Midbrain (tissue), 1 donor: ENCODE data around the gene CCDC201.

Source experiments
- DNase-seq: peaks from one replicate; lab custom pipeline; 2025; lab: John Stamatoyannopoulos, UW

Gene CCDC201

GRCh38 chr7:45893374-45893995 lies 20.6 kb upstream of the CCDC201 start:
- DNase-seq, result no peak

- no peak for DNase-seq
Observed at GRCh38 chr7:45892407-45893035, 19.6 kb upstream of the CCDC201 start.

GRCh38 chr7:45891462-45892402 lies 18.9 kb upstream of the CCDC201 start:
- no peak for DNase-seq

- DNase-seq, result peak; percentile 56
Observed at GRCh38 chr7:45890902-45891461, 18.1 kb upstream of the CCDC201 start.

GRCh38 chr7:45890125-45890901 lies 17.4 kb upstream of the CCDC201 start:
- DNase-seq, result no peak

GRCh38 chr7:45889367-45890067 lies 16.6 kb upstream of the CCDC201 start:
- DNase-seq, result no peak

GRCh38 chr7:45888993-45889366 lies 16.1 kb upstream of the CCDC201 start:
- no peak for DNase-seq

GRCh38 chr7:45888185-45888992 lies 15.5 kb upstream of the CCDC201 start, which contains the start of gene IGFBP1:
TSS of gene IGFBP1 (plus strand) at chr7:45888488. CDS start at chr7:45888653, 165 bp downstream.
- DNase-seq, result no peak

- no peak for DNase-seq
Observed at GRCh38 chr7:45886931-45887667, 14.2 kb upstream of the CCDC201 start.

- no peak for DNase-seq
Observed at GRCh38 chr7:45885264-45885882, 12.5 kb upstream of the CCDC201 start.

GRCh38 chr7:45884136-45884535 lies 11.3 kb upstream of the CCDC201 start:
- no peak for DNase-seq

- no peak for DNase-seq
Observed at GRCh38 chr7:45882465-45882810, 9.6 kb upstream of the CCDC201 start.

GRCh38 chr7:45881759-45882464 lies 9.0 kb upstream of the CCDC201 start:
- DNase-seq, result no peak

GRCh38 chr7:45881280-45881758 lies 8.4 kb upstream of the CCDC201 start:
- no peak for DNase-seq

- no peak for DNase-seq
Observed at GRCh38 chr7:45880433-45880860, 7.6 kb upstream of the CCDC201 start.

- DNase-seq, result no peak
Observed at GRCh38 chr7:45878457-45879144, 5.7 kb upstream of the CCDC201 start.

- no peak for DNase-seq
Observed at GRCh38 chr7:45876519-45876918, 3.6 kb upstream of the CCDC201 start.
